WI38 (cell line): ENCODE measurements around the gene DNAJA1.

Source experiments
- H3K4me3 ChIP-seq: 2 replicates; pipeline ENCODE4 v1.5.1; 2011; ENCODE audit warnings: low read depth, mild to moderate bottlenecking, control low read depth, low read length
- CTCF ChIP-seq: IDR thresholded peaks from 2 replicates; pipeline ENCODE4 v1.5.1; 2012; ENCODE audit warnings: low read depth, mild to moderate bottlenecking, control low read depth, low read length

The DNAJA1 gene

GRCh38 chr9:33044677-33045282, 19.7 kb downstream of the DNAJA1 start:
- TF ChIP-seq CTCF: no peak
- peak overlapping the region; percentile 63 for H3K4me3 ChIP-seq

DNA sequence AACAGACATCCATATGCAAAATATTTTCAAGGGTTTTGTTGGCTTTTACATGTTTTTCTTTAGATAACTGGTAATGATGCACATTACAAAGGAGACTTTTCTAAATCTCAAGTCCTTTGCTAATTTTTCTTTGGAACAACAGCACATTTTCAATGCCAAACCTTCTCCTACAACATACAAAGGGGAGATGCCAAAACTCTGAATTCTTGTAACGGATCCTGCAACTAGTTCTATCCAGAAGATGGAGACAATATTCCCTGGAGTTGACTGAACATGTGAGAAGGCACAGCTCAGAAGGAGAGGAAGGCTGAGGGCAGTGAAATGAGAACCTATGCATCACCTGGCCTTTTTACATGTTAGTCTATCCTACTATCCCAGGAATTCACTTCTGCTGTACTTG, 21.0 kb downstream of the DNAJA1 start:
- H3K4me3 ChIP-seq: no peak overlapping the region
- TF ChIP-seq CTCF: no peak

- H3K4me3 ChIP-seq: no peak overlapping the region
- no peak for TF ChIP-seq CTCF
Measured at GRCh38 chr9:33048054-33048465, 23.0 kb downstream of the DNAJA1 start.

DNA sequence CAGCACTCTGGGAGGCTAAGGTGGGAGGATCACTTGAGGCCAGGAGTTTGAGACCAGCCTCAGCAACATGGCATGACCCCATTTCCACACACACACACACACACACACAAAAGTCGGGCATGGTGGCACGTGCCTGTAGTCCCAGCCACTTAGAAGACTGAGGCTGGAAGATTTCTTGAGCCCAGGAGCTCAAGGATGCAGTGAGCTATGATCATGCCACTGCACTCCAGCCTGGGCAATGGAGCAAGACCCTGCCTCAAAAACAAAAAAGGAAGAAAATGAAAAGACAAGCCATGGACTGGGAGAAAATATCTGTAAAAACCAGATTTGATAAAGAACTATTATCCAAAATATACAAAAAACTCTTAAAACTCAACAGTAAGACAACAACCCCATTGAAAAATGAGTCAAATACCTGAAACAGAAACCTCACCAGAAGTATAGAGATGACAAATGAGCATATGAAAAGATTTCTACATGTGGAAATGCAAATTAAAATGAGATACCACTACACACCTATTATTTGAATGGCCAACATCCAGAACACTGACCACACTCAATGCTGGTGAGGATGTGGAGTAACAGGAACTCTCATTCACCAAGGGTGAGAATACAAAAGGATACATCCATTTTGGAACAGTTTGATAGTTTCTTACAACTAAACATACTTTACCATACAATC, 24.7 kb downstream of the DNAJA1 start:
- H3K4me3 ChIP-seq: no peak overlapping the region
- no peak for TF ChIP-seq CTCF

GRCh38 chr9:33051144-33051543, 26.1 kb downstream of the DNAJA1 start:
- H3K4me3 ChIP-seq: no peak overlapping the region
- TF ChIP-seq CTCF: no peak

DNA sequence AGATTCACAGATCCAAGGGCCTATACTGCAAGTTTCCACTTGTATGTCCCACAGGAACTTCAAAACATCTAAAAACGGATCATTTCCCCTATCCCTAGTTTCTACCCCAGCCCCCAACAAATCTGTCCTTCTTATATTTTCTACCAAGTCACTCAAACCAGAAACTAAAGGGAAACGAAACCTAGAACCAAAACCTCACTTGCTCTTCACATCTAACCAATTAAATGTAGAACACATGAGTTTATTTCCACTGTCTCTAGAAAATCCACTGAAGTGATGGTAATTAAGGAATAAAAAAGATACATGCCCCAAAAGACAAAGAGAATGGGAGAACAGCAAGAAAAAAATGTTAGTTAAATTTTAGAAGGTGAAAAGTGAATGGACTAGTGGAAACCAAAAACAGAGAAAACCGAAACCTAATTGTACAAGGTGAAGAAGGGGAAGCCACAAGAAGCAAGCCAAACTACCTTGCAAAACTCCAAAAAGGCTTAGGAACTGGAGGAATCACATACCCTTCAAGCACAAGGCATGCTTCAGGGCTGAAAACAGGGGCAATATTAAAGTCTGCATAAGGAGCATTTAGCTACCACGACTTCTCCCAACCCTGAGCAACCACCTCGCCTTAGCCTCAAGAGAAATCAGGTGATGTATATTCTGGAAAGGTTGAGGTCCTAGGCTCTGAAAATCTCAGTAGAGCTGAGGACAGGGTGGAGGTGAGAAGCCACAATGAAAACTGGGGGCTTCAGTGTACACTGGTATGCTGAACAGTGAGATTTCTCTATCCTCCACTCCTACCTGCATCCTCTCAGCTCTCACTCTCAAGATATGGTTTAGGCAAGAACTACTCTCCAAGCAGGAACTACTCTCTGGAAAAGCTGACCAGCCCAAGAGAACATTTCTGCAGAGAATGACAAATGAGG, 40.3 kb downstream of the DNAJA1 start:
- H3K4me3 ChIP-seq: no peak overlapping the region
- no peak for TF ChIP-seq CTCF
